T-helper 1 cell (primary cell): ENCODE data around the gene EWSR1.
"Not testable (repeated sequence)": the region's sequence is repeated elsewhere in the genome, so short reads cannot be mapped to it uniquely, and the experiment has no call there.

ENCODE experiments used
- DNase-seq, 5 donors: peaks; one replicate each; pipeline ENCODE4 v3.0.0-alpha.2; 2012 to 2020

Gene EWSR1

DNA sequence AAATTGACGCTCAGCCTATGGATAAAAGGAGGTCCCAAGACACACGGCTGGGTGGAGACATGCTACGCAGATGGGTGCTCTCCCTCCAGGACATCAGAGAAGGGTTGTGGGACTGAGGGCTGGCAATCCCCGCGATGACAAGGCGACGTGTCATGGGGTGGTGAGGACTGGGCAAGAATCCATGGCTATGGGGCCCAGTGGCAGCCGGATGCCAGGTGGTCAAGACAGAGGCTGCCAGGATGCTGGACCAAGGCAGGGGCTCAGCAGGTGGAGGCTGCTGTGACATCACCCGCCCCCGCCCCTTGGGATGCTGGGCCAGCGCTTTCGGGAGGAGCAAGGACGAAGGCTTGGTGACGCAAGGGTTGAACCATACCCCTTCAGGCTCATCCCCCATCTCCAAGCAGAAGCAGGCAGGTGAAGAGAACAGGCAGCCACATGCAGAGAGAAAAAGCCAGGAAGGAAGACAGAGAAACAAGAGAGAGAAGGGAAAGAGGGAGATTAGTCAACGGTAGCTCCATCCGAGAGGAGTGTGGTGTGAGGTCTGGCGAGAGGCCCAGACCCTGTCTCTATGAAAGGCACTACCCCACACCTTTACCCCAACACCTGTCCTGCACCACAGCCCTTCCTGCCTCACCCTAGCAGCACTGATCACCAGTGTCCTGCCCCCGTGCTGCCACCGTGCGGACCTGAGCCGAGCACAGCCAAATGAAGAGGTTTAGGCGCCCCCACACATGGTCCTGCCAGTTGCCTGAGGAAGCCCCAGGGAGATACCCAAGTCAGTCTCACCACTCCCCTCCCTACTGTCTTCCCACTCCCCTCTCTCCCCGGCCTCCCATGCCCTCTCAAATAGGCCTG, 71.5 kb downstream of the EWSR1 start:
- DNase-seq: no peak

DNA sequence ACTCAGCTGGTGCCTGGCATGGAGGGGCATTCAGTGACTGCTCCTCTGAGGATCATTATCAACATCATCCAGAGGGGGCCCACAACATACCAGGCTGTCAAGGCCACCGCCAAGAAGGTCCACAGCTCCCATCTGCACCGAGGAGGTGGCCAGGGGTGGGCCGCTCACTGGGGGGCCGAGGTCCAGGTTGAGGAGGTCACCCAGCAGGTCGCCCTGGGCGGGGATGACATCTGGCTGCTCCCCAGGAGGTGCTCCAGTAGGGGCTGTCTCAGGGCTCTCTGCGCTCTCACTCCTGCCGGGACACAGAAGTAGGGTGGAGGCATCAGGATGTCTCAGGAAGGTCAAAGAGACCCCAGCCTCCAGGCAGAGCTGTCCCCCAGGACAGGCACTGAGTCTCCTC, 72.5 kb downstream of the EWSR1 start:
- no peak for DNase-seq

DNA sequence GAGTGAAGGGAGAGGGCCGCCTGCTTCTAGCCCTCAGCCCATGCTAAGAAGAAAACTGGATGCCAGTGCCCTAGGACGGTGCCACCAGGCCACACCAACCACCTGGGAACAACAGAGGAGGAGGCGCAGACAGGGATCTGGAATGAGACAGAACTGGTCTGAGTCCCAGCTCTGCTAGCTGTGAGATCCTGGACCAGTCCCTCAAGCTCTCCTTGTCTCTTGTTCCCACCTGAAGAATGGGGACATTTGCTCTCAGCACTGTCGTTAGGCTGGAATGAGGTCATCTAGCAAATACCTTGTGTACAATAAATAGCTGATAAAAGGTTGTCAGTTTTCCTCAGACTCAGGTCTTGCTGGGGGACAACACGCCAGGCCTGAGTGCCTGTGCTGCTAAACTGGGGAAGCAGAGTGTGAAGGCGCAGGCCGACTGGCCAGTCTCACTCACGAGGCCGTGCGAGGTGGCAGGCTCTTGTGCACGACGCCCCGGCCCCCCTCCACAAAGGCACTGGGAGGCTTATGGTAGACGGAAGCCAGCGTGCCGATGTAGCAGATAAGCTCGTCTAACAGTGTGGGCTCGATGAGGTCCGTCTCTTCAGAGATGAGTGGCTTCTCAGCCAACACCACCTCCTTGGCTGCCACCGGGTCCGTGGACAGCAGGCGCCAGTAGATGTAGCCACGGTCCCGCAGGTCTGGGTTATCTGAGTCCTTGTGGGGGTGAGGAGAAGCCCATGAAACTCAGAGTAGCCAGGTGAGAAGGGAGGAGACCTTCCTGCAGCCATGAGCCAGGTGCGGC, 73.2 kb downstream of the EWSR1 start:
- no peak for DNase-seq

DNA sequence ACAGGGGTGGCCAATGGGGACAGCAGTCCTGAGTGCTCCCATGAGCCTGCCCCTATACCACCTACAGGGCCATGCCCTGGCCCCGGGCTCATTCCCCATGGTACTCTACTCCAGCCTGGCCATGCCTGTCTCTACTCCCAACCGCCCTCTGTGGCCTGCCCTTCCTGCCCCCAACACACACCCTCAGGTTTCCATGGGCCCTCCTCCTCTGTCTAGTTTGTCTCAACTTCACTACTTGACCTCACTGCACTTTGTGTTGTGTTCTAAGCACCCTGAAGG, 73.7 kb downstream of the EWSR1 start:
- DNase-seq: no peak

DNA sequence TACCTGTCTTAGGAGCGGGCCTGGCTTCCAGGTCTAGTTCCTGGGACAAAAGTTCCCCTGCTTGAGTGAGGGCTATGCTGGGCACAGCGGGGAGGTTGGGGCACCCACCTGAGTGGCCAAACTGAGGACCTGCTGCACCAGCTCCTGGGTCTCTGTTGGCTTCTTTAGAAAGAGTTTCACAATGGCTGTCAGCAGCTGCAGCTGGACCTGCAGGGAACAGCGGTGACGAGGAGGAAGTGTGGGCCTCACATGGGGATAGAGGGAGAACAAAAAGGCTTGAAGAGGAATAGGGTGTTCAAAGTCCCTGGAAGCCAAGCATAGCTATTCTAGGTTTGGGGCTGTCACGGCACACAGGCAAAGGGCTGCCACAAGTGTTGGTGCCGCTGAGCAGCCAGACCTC, 74.1 kb downstream of the EWSR1 start:
- no peak for DNase-seq

DNA sequence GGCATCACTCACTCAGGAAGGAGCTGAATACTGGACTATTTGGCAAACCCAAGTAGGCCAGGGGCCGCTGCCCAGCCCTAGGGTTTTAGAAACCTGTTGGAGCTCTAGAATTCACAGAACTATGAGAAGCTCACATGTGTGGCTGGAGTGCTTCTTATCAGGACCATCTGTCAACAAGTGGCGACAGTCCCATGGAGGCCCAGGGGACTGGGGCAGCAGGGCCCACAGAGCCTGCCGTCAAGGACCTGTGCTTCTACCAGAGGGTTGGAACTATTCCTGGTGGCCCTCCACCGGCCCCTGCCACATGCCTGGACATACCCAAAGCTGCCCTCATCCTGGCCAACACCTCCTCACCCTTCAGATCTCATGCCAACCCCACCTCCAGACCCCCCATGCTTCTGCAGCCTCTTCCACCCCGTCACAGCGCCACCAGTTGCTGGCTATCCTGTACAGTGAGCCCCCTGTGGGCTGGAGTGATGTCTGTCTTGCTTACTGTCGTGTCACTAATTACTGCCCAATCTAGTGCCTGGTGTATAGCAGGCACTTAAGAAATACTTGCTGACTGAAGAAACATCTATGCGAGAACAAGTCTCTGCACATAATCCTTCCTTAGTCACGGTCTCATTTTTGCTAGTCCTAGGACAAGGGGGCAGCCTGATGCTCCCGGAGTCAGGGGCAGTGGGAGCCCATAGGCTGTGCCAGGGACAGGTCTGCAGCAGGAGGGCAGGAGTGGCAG, 74.7 kb downstream of the EWSR1 start:
- no peak for DNase-seq

DNA sequence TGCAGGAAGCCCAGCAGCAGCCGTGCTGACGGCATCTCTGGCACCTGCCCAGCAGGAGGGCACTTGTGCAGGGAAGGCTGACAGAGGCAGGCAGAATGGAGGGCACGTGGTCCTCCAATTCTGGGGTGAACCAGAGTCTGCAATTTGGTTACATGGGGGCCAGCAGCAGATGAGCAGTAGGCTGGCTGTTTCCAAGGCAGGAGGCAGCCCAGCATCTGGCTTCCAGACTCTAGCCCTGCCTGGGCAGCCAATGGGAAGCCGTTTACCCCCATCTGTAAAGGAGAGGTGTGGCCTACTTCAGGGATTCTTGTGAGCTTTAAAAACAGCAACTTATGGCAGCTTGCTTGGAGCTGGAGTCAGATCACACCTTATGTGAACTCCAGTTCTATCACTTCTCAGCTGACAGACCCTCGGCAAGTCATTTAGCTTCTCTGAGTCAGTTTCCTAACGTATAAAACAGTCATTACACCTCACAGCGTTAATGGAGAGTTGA, 75.3 kb downstream of the EWSR1 start:
- DNase-seq: no peak

DNA sequence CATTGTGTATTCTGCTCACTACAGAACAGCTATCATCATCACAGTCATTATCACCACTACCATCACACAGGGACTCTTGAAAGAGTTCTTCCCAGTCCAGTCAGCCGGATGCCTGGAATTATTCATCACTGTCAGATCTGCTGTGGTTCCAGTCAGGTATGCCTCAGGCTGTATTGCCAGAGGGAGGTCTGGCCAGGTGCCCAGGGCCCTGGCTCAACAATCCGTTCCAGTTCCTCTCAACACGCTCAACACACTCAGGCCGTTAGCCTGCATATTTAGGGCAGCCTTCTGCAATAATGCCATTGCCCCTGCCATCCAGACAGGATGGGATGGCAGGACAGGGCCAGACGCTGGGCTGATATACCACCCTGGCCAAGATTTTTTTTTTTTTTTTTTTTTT, 76.1 kb downstream of the EWSR1 start:
- no peak for DNase-seq

DNA sequence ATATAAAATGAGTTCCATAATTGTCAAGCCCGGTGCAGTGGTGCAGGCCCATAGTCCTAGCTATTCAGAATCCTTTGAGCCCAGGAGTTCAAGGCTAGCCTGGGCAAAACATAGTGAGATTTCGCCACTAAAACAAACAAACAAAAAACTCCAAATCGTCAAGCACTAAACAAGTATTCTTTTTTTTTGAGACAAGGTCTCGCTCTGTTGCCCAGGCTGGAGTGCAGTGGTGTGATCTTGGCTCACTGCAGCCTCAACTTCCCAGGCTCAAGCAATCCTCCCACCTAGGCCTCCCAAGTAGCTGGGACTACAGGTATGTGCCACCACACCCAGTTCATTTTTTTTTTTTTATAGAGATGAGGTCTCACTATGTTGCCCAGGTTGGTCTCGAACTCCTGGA, 76.8 kb downstream of the EWSR1 start:
- not testable (repeated sequence) for DNase-seq

DNA sequence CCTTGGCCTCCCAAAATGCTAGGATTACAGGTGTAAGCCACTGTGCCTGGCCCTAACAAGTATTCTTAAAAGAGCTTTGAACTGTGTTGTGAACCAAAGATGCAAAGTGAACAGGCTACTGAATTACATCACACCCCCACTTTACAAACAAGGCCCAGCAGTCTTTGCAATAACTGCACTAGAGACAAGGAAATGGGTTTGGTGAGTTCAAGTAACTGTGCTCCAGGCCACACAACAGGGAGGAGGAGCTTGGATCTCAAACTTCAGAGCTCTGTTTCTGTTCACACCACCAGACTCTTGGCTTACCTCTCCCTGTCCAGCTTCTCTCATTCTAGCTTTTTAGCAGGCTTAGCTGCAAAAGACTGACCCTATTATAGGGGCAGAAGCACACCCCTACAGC, 77.9 kb downstream of the EWSR1 start:
- DNase-seq: no peak

DNA sequence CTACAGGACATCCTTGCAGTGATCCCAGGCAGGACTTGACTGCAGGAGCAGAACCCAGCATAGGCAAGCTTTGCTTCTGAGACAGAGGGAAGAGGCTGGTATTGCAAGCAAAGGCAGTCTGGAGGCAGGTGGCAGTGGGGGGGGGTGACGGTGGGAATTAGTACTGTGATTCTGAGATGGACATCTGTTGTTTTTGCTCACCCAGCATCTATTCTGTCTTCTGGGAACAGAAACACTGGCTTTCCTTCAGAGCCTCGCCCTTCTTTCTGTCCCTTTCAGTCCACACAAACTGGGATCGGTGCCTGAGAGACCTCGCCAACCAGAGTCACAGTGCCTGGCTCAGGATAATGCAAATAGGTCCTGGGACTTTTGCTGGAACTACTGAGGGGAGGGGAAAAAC, 78.6 kb downstream of the EWSR1 start:
- DNase-seq: no peak

DNA sequence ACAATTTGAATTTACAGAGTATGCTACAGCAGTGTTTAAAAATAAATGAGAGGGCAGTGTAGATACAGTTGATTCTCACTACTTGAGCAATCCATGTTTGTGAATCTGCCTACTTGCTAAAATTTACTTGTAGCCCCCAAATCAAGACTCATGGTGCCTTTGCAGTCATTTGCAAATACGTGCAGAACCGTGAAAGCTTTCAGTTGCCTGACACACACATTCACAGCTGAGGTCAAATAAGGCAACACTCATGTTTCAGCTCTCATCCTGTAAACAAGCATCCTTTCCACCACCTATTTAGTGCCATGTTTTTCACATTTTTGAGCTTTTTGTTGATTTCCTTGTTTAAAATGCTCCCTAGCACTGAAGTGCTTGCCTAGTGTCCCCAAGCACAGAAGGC, 80.0 kb downstream of the EWSR1 start:
- no peak for DNase-seq

DNA sequence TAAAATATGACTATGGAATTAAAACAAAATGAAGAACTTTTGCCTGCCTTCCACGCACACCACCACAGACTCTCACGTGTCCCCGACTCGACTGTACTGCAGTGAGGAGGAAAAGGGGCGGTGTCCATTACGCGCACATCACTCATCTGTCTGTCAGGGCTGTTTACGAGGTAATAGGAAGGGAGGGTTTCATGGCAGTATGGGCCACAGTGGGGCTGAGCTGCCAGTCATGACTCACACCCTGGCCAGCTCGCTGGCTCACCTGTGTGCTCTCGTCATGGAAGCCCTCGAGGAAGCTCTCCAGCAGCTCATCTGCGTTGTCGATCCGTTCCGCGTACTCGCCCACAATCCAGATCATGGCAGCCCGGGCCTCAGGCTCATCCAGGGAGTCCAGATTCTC, 80.9 kb downstream of the EWSR1 start:
- DNase-seq: no peak
